Vagina (tissue), 2 donors: ENCODE measurements around the gene COL23A1.

Experiments used
- POLR2A ChIP-seq, 2 donors: fragments of 450-650 bp; IDR thresholded peaks; one replicate each; pipeline ENCODE4 v1.6.1; 2017; ENCODE audit warnings: antibody characterized with exemption in 2 of 2, mild to moderate bottlenecking in 2 of 2, moderate library complexity in 2 of 2
- TF ChIP-seq, protein P1 (sequence below), 3 experiments: fragments of 450-650 bp in 2 of 3; fragments of 200-600 bp in 1 of 3; sonication (generic) in 1 of 3; IDR thresholded peaks; one replicate each; pipeline ENCODE4 v1.5.1; 2017 to 2019; ENCODE audit warnings: antibody characterized with exemption in 3 of 3, mild to moderate bottlenecking in 2 of 3, moderate library complexity in 2 of 3

DNA sequence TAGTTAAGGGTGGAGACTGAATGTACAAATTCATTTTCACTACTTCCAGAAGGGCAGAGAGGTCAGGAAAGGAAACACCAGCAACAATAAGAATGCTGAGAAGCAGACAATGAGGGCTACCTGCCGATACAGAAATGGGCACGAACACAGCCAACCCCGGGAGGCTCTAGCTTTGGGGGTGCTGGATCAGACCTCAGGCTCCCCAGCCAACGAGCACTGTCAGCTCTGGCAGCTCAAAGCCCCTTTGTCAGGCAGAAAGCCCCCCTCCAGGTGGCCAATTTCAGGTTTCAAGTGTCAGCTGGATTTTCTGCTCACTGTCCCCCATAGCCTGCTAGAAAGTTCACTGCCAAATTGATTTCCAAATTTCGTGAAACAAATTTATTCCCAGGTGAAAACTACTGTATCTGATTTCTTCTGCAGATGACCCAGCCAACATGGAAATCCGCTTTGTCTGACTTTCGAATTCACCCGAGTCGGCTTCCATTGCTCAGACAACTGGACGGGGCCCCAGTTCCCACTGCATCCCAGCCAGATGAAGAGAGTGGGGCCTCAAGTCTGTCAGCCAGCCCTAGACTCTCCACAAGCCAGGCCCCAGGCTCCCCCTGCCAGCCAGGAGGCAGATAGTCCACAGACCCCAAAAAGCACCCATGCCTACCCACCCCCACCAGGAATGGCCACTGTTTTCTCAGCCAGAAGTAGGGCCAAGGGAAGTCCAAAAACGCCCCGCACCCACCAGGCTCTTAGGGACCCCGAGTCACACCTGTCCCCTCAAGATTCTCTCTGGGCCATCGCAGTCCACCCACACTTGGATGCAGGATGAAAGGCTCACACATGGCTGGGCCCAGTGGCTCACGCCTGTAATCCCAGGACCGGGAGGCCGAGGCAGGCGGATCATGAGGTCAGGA is 261.1 kb downstream of the COL23A1 start:
- TF ChIP-seq, protein P1, sequence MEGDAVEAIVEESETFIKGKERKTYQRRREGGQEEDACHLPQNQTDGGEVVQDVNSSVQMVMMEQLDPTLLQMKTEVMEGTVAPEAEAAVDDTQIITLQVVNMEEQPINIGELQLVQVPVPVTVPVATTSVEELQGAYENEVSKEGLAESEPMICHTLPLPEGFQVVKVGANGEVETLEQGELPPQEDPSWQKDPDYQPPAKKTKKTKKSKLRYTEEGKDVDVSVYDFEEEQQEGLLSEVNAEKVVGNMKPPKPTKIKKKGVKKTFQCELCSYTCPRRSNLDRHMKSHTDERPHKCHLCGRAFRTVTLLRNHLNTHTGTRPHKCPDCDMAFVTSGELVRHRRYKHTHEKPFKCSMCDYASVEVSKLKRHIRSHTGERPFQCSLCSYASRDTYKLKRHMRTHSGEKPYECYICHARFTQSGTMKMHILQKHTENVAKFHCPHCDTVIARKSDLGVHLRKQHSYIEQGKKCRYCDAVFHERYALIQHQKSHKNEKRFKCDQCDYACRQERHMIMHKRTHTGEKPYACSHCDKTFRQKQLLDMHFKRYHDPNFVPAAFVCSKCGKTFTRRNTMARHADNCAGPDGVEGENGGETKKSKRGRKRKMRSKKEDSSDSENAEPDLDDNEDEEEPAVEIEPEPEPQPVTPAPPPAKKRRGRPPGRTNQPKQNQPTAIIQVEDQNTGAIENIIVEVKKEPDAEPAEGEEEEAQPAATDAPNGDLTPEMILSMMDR (IDR thresholded peaks at IDR 0.05), result no peak
- no peak for TF ChIP-seq POLR2A (IDR thresholded peaks at IDR 0.05)
